Neuronal stem cell (in vitro differentiated cells): ENCODE measurements around the gene PDZRN4.

Experiments used
- DNase-seq: peaks from one replicate; pipeline ENCODE4 v3.0.0-alpha.2; 2013; ENCODE audit warnings: low spot score
- H2AFZ ChIP-seq: one replicate; pipeline ENCODE4 v1.6.1; 2013; ENCODE audit warnings: mild to moderate bottlenecking, low read length, inconsistent platforms
- H2AK5ac ChIP-seq: 2 replicates; pipeline ENCODE4 v1.6.1; 2013; ENCODE audit warnings: low read depth, mild to moderate bottlenecking, inconsistent platforms, low read length, moderate library complexity, mixed read lengths
- H2BK120ac ChIP-seq: 2 replicates; pipeline ENCODE4 v1.6.1; 2013; ENCODE audit warnings: low read depth, mild to moderate bottlenecking, inconsistent platforms, low read length, moderate library complexity, mixed read lengths
- H2BK12ac ChIP-seq: one replicate; pipeline ENCODE4 v1.6.1; 2013; ENCODE audit warnings: low read length, inconsistent platforms
- H2BK15ac ChIP-seq: 2 replicates; pipeline ENCODE4 v1.6.1; 2013; ENCODE audit warnings: mild to moderate bottlenecking, low read length, inconsistent platforms, mixed read lengths
- H2BK5ac ChIP-seq: one replicate; pipeline ENCODE4 v1.6.1; 2013; ENCODE audit warnings: inconsistent platforms, mild to moderate bottlenecking, low read length, moderate library complexity
- H3K14ac ChIP-seq: one replicate; pipeline ENCODE4 v1.6.1; 2013; ENCODE audit warnings: low read length, inconsistent platforms
- H3K18ac ChIP-seq: 2 replicates; pipeline ENCODE4 v1.6.1; 2013; ENCODE audit warnings: low read length, inconsistent platforms
- H3K23ac ChIP-seq: 2 replicates; pipeline ENCODE4 v1.6.1; 2013; ENCODE audit warnings: low read depth, mild to moderate bottlenecking, mixed read lengths, low read length, inconsistent platforms; ENCODE audit not compliant: poor library complexity
- H3K27ac ChIP-seq: replicated peaks from 3 replicates; pipeline ENCODE4 v1.5.1; 2013; ENCODE audit warnings: low read length, inconsistent platforms
- H3K27me3 ChIP-seq, 3 experiments: 2 replicates each; pipeline ENCODE4 v1.6.1; 2013; ENCODE audit warnings: low read length in 3 of 3, mild to moderate bottlenecking in 2 of 3, inconsistent platforms in 1 of 3, low read depth in 1 of 3, mixed read lengths in 1 of 3, moderate library complexity in 1 of 3; ENCODE audit not compliant: control insufficient read depth in 3 of 3, insufficient read depth in 3 of 3
- H3K36me3 ChIP-seq, 2 donors: replicated peaks in 1 of 2; 2 replicates each; pipeline ENCODE4 v1.6.1; 2013; ENCODE audit warnings: low read length in 2 of 2; ENCODE audit not compliant: control insufficient read depth in 2 of 2, insufficient read depth in 2 of 2
- H3K4ac ChIP-seq: 2 replicates; pipeline ENCODE4 v1.6.1; 2013; ENCODE audit warnings: inconsistent platforms, mild to moderate bottlenecking, low read length, moderate library complexity
- H3K4me1 ChIP-seq, 2 donors: 1 replicate in 1 of 2; 2 replicates in 1 of 2; pipeline ENCODE4 v1.6.1; 2013; ENCODE audit warnings: low read length in 2 of 2, low read depth in 1 of 2; ENCODE audit not compliant: control insufficient read depth in 2 of 2, insufficient read depth in 1 of 2
- H3K4me2 ChIP-seq: one replicate; pipeline ENCODE4 v1.6.1; 2013; ENCODE audit warnings: mild to moderate bottlenecking, low read length, inconsistent platforms; ENCODE audit not compliant: insufficient read depth, poor library complexity, severe bottlenecking
- H3K4me3 ChIP-seq, 2 donors: 2 replicates each; pipeline ENCODE4 v1.5.1; 2013; ENCODE audit warnings: low read length in 2 of 2, mild to moderate bottlenecking in 2 of 2, inconsistent platforms in 1 of 2, moderate library complexity in 1 of 2
- H3K79me1 ChIP-seq: one replicate; pipeline ENCODE4 v1.6.1; 2013; ENCODE audit warnings: low read depth, mild to moderate bottlenecking, inconsistent platforms, low read length, moderate library complexity
- H3K9ac ChIP-seq: one replicate; pipeline ENCODE4 v1.6.1; 2013; ENCODE audit warnings: mild to moderate bottlenecking, low read depth, low read length, inconsistent platforms; ENCODE audit not compliant: poor library complexity
- H3K9me3 ChIP-seq, 2 donors: replicated peaks in 1 of 2; 2 replicates each; pipeline versions ENCODE3 to v1.6.1; 2013; ENCODE audit warnings: low read length in 2 of 2, mild to moderate bottlenecking in 2 of 2, inconsistent platforms in 1 of 2, low read depth in 1 of 2, mixed read lengths in 1 of 2, moderate library complexity in 1 of 2; ENCODE audit not compliant: control insufficient read depth in 2 of 2, insufficient read depth in 1 of 2
- H4K8ac ChIP-seq: one replicate; pipeline ENCODE4 v1.6.1; 2013; ENCODE audit warnings: low read depth, mild to moderate bottlenecking, inconsistent platforms, low read length, moderate library complexity
- H4K91ac ChIP-seq: one replicate; pipeline ENCODE4 v1.6.1; 2013; ENCODE audit warnings: low read length, low read depth, mild to moderate bottlenecking, inconsistent platforms; ENCODE audit not compliant: poor library complexity
- WGBS, 2 donors: extraction: QIAGEN DNeasy Blood & Tissue Kit; methylation state at CpG; one replicate each; pipeline ENCODE4 v1.1.7; 2013; ENCODE audit warnings: missing lambda C conversion rate in 2 of 2, mixed read lengths in 1 of 2; ENCODE audit not compliant: insufficient read length in 2 of 2, insufficient replicate concordance in 1 of 2; ENCODE audit errors: extremely low coverage in 2 of 2; 5-methylcytosine and 5-hydroxymethylcytosine counted together

PDZRN4 gene

GRCh38 chr12:41151793-41152192, 36.3 kb upstream of the PDZRN4 start:
- no peak overlapping the region for H3K4me2 ChIP-seq
- no peaks in the 10 kb centered on the region for H3K4me1 ChIP-seq
- no peak overlapping the region for H3K23ac ChIP-seq
- no peak overlapping the region for H3K27ac ChIP-seq
- H3K27me3 ChIP-seq, result no peaks in the 10 kb centered on the region
- H3K14ac ChIP-seq, result no peak overlapping the region
- no CpG with 5 or more reads among the region's 3 CpGs for WGBS, 2 donors
- no peaks in the 10 kb centered on the region for H3K9me3 ChIP-seq
- no peak overlapping the region for H3K4ac ChIP-seq
- H3K36me3 ChIP-seq, result no peaks in the 10 kb centered on the region
- no peak overlapping the region for H4K91ac ChIP-seq
- H3K9ac ChIP-seq, result no peak overlapping the region
- no peak overlapping the region for H4K8ac ChIP-seq
- H3K4me3 ChIP-seq, result no peak overlapping the region
- H2BK5ac ChIP-seq, result no peak overlapping the region
- H2AK5ac ChIP-seq, result no peak overlapping the region
- H2AFZ ChIP-seq, result no peak overlapping the region
- no peak overlapping the region for H2BK15ac ChIP-seq
- no peak for DNase-seq
- no peak overlapping the region for H2BK12ac ChIP-seq
- no peak overlapping the region for H2BK120ac ChIP-seq
- no peaks in the 10 kb centered on the region for H3K79me1 ChIP-seq
- no peak overlapping the region for H3K18ac ChIP-seq

DNA sequence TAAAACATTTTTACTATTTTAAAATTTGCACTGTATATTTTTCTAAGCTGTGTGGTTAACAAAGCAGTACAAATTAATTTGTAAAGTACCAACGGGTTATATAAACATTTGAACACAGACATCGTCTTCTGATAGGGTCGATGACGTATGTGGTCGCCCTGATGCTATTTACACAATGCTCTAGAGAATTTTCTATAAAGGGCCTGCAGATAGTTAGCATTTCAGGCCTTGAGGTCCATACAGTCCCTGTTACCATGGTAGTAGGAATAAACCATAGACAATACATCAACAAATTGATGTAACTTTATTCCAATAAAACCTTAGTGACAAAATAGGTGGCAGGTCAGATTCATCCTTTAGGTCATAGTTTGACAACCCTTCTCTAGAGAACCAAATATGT, 25.7 kb upstream of the PDZRN4 start:
- WGBS, 2 donors, result no CpG with 5 or more reads among the region's 5 CpGs
- no peak for DNase-seq

DNA sequence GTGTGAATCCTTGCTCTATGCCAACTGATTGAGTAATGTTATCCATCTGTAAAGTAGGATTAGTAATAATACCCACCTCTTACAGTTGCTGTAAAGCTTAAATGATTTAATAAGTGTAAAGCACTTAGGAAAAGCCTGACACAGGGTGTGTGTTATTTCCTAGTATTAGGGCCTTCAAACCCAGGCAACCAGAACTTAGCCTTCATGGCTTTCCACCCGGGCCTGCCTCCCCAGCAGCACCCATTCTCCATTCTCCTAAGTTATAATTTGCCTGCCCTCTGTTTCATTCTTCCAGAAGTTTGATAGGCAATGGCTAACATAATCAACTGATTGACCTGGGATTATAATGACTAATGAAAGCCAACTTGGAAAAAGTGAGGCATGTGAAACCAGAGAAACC, 20.4 kb upstream of the PDZRN4 start:
- Histone ChIP-seq H2AK5ac (no peak overlapping the region), H3K23ac (no peak overlapping the region), H3K4me1 (no peaks in the 10 kb centered on the region), H3K18ac (no peak overlapping the region), H2BK15ac (no peak overlapping the region), H3K4ac (no peak overlapping the region), H3K4me2 (no peak overlapping the region), H3K79me1 (no peaks in the 10 kb centered on the region), H3K14ac (no peak overlapping the region), H2BK12ac (no peak overlapping the region), H3K9me3 (no peaks in the 10 kb centered on the region), H4K8ac (no peak overlapping the region), H3K27me3 (no peaks in the 10 kb centered on the region), H2AFZ (no peak overlapping the region), H3K36me3 (no peaks in the 10 kb centered on the region), H4K91ac (no peak overlapping the region), H2BK120ac (no peak overlapping the region), H3K27ac (no peak overlapping the region), H3K9ac (no peak overlapping the region), H2BK5ac (no peak overlapping the region), H3K4me3 (no peak overlapping the region)
- DNase-seq, result no peak
- WGBS, 2 donors, result no CpG with 5 or more reads among the region's 1 CpG

More for the DNA sequence above, 25.7 kb upstream of the PDZRN4 start:
- Histone ChIP-seq H3K14ac (no peak overlapping the region), H2BK15ac (no peak overlapping the region), H2BK12ac (no peak overlapping the region), H3K4me3 (no peak overlapping the region), H3K36me3 (no peaks in the 10 kb centered on the region), H4K91ac (no peak overlapping the region), H3K4me2 (no peak overlapping the region), H2BK5ac (no peak overlapping the region), H3K4ac (no peak overlapping the region), H2AFZ (no peak overlapping the region), H4K8ac (no peak overlapping the region), H3K9me3 (no peaks in the 10 kb centered on the region), H3K4me1 (no peaks in the 10 kb centered on the region), H3K23ac (no peak overlapping the region), H3K18ac (no peak overlapping the region), H3K27ac (no peak overlapping the region), H3K79me1 (no peaks in the 10 kb centered on the region), H3K9ac (no peak overlapping the region), H2BK120ac (no peak overlapping the region), H2AK5ac (no peak overlapping the region), H3K27me3 (no peaks in the 10 kb centered on the region)

DNA sequence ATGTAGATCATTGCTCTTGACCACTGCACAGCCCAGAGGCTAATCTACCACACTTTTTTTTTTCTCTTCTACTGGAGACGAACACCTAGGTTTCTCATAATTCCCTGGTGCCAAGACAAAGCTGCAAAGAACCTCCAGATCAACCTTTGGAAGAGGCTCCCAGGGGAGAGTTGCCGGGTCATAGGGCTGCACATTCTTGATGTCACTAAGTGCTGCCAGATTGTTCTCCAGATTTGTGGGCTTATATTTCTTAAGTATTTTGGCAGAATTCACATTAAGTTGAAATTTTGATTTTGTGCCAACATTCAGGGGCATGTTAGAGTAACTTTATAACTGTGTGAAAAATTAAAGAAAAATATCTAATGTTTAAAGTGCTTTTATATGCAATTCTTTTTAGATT, 13.5 kb upstream of the PDZRN4 start:
- no peaks in the 10 kb centered on the region for H3K36me3 ChIP-seq
- no peak overlapping the region for H3K9ac ChIP-seq
- no peaks in the 10 kb centered on the region for H3K4me1 ChIP-seq
- H2BK12ac ChIP-seq, result no peak overlapping the region
- no peak overlapping the region for H2BK120ac ChIP-seq
- no peak overlapping the region for H2AK5ac ChIP-seq
- WGBS, 2 donors, result no CpG with 5 or more reads among the region's 2 CpGs
- H3K4me2 ChIP-seq, result no peak overlapping the region
- no peaks in the 10 kb centered on the region for H3K9me3 ChIP-seq
- no peak overlapping the region for H4K8ac ChIP-seq
- no peak overlapping the region for H4K91ac ChIP-seq
- no peak overlapping the region for H3K18ac ChIP-seq
- H3K4ac ChIP-seq, result no peak overlapping the region
- no peaks in the 10 kb centered on the region for H3K79me1 ChIP-seq
- no peak overlapping the region for H3K27ac ChIP-seq
- H3K4me3 ChIP-seq, result no peak overlapping the region
- no peak overlapping the region for H2BK5ac ChIP-seq
- H3K23ac ChIP-seq, result no peak overlapping the region
- no peak overlapping the region for H2BK15ac ChIP-seq
- no peak overlapping the region for H3K14ac ChIP-seq
- DNase-seq, result no peak
- H3K27me3 ChIP-seq, result no peaks in the 10 kb centered on the region
- no peak overlapping the region for H2AFZ ChIP-seq
